Measurements from ENCODE around the gene CTDSP1. TPM values are rescaled to one million over a fixed set of nuclear protein-coding genes. Genes with fewer than 3 reads are reported as not detected.

CTDSP1 gene
- total and polyA plus RNA-seq, 9 donors, result 64.9 to 115 (median 93.3) TPM

- peaks cover 1% of the 10 kb centered on the region for H3K27me3 ChIP-seq (ENCODE audit: control insufficient read depth, insufficient read depth, low read length)
- 79% methylated on average over 3 of the region's 9 CpGs for WGBS (ENCODE audit: insufficient coverage)
- no peak overlapping the region for H3K4me3 ChIP-seq (ENCODE audit: low read length)
- DNase-seq, result no peak
- H3K4me1 ChIP-seq (ENCODE audit: control insufficient read depth, insufficient read depth, low read length), result no peaks in the 10 kb centered on the region
- H3K36me3 ChIP-seq (ENCODE audit: control insufficient read depth, insufficient read depth, low read length), result no peaks in the 10 kb centered on the region
- H3K27ac ChIP-seq (ENCODE audit: low read length), result no peak overlapping the region
- no peaks in the 10 kb centered on the region for H3K9me3 ChIP-seq (replicated peaks; ENCODE audit: control insufficient read depth, low read depth, low read length)
Measured at GRCh38 chr2:218422403-218423086, 22.9 kb downstream of the CTDSP1 start.

- Histone ChIP-seq H3K4me1 (ENCODE audit: control insufficient read depth, insufficient read depth, low read length) (no peaks in the 10 kb centered on the region), H3K9me3 (replicated peaks; ENCODE audit: control insufficient read depth, low read depth, low read length) (no peaks in the 10 kb centered on the region), H3K27ac (ENCODE audit: low read length) (no peak overlapping the region), H3K27me3 (ENCODE audit: control insufficient read depth, insufficient read depth, low read length) (no peaks in the 10 kb centered on the region), H3K36me3 (ENCODE audit: control insufficient read depth, insufficient read depth, low read length) (no peaks in the 10 kb centered on the region), H3K4me3 (ENCODE audit: low read length) (no peak overlapping the region)
- WGBS (ENCODE audit: insufficient coverage), result 76% methylated on average over 5 of the region's 9 CpGs
- DNase-seq, result no peak
Measured at GRCh38 chr2:218423584-218423983, 23.9 kb downstream of the CTDSP1 start.

- no peak for DNase-seq
- Histone ChIP-seq H3K36me3 (ENCODE audit: control insufficient read depth, insufficient read depth, low read length) (no peaks in the 10 kb centered on the region), H3K27ac (ENCODE audit: low read length) (no peak overlapping the region), H3K4me1 (ENCODE audit: control insufficient read depth, insufficient read depth, low read length) (no peaks in the 10 kb centered on the region), H3K9me3 (replicated peaks; ENCODE audit: control insufficient read depth, low read depth, low read length) (no peaks in the 10 kb centered on the region), H3K4me3 (ENCODE audit: low read length) (no peak overlapping the region), H3K27me3 (ENCODE audit: control insufficient read depth, insufficient read depth, low read length) (no peaks in the 10 kb centered on the region)
- 79% methylated on average over 7 of the region's 10 CpGs for WGBS (ENCODE audit: insufficient coverage)
Measured at GRCh38 chr2:218425531-218425930, 25.9 kb downstream of the CTDSP1 start.

GRCh38 chr2:218427741-218428140 is 28.1 kb downstream of the CTDSP1 start:
- no peak overlapping the region for H3K27ac ChIP-seq (ENCODE audit: low read length)
- H3K27me3 ChIP-seq (ENCODE audit: control insufficient read depth, insufficient read depth, low read length), result peaks cover under 1% of the 10 kb centered on the region
- 50% methylated on average over 6 of the region's 11 CpGs for WGBS (ENCODE audit: insufficient coverage)
- no peaks in the 10 kb centered on the region for H3K4me1 ChIP-seq (ENCODE audit: control insufficient read depth, insufficient read depth, low read length)
- H3K4me3 ChIP-seq (ENCODE audit: low read length), result no peak overlapping the region
- no peaks in the 10 kb centered on the region for H3K9me3 ChIP-seq (replicated peaks; ENCODE audit: control insufficient read depth, low read depth, low read length)
- no peaks in the 10 kb centered on the region for H3K36me3 ChIP-seq (ENCODE audit: control insufficient read depth, insufficient read depth, low read length)
- DNase-seq, result no peak

GRCh38 chr2:218428846-218429558 is 29.3 kb downstream of the CTDSP1 start:
- Histone ChIP-seq H3K4me1 (ENCODE audit: control insufficient read depth, insufficient read depth, low read length) (no peaks in the 10 kb centered on the region), H3K9me3 (replicated peaks; ENCODE audit: control insufficient read depth, low read depth, low read length) (no peaks in the 10 kb centered on the region), H3K4me3 (ENCODE audit: low read length) (no peak overlapping the region), H3K36me3 (ENCODE audit: control insufficient read depth, insufficient read depth, low read length) (no peaks in the 10 kb centered on the region), H3K27ac (ENCODE audit: low read length) (no peak overlapping the region), H3K27me3 (ENCODE audit: control insufficient read depth, insufficient read depth, low read length) (peaks cover 2% of the 10 kb centered on the region)
- no peak for DNase-seq
- WGBS (ENCODE audit: insufficient coverage), result 90% methylated on average over 21 of the region's 24 CpGs

- no peak overlapping the region for H3K27ac ChIP-seq (ENCODE audit: low read length)
- no peaks in the 10 kb centered on the region for H3K9me3 ChIP-seq (replicated peaks; ENCODE audit: control insufficient read depth, low read depth, low read length)
- H3K27me3 ChIP-seq (ENCODE audit: control insufficient read depth, insufficient read depth, low read length), result peaks cover 2% of the 10 kb centered on the region
- no peaks in the 10 kb centered on the region for H3K36me3 ChIP-seq (ENCODE audit: control insufficient read depth, insufficient read depth, low read length)
- DNase-seq, result no peak
- 58% methylated on average over 8 of the region's 9 CpGs for WGBS (ENCODE audit: insufficient coverage)
- H3K4me3 ChIP-seq (ENCODE audit: low read length), result no peak overlapping the region
- H3K4me1 ChIP-seq (ENCODE audit: control insufficient read depth, insufficient read depth, low read length), result no peaks in the 10 kb centered on the region
Measured at GRCh38 chr2:218429911-218430692, 30.4 kb downstream of the CTDSP1 start.

- WGBS (ENCODE audit: insufficient coverage), result 88% methylated on average over 7 of the region's 11 CpGs
- DNase-seq, result no peak
- Histone ChIP-seq H3K4me1 (ENCODE audit: control insufficient read depth, insufficient read depth, low read length) (no peaks in the 10 kb centered on the region), H3K27me3 (ENCODE audit: control insufficient read depth, insufficient read depth, low read length) (peaks cover 2% of the 10 kb centered on the region), H3K27ac (ENCODE audit: low read length) (no peak overlapping the region), H3K9me3 (replicated peaks; ENCODE audit: control insufficient read depth, low read depth, low read length) (no peaks in the 10 kb centered on the region), H3K36me3 (ENCODE audit: control insufficient read depth, insufficient read depth, low read length) (no peaks in the 10 kb centered on the region), H3K4me3 (ENCODE audit: low read length) (no peak overlapping the region)
Measured at GRCh38 chr2:218430721-218431120, 31.1 kb downstream of the CTDSP1 start.

- DNase-seq, result no peak
- Histone ChIP-seq H3K27me3 (ENCODE audit: control insufficient read depth, insufficient read depth, low read length) (peaks cover 2% of the 10 kb centered on the region), H3K36me3 (ENCODE audit: control insufficient read depth, insufficient read depth, low read length) (no peaks in the 10 kb centered on the region), H3K4me3 (ENCODE audit: low read length) (no peak overlapping the region), H3K27ac (ENCODE audit: low read length) (no peak overlapping the region), H3K9me3 (replicated peaks; ENCODE audit: control insufficient read depth, low read depth, low read length) (no peaks in the 10 kb centered on the region), H3K4me1 (ENCODE audit: control insufficient read depth, insufficient read depth, low read length) (no peaks in the 10 kb centered on the region)
- WGBS (ENCODE audit: insufficient coverage), result 77% methylated on average over 9 of the region's 10 CpGs
Measured at GRCh38 chr2:218431878-218432277, 32.2 kb downstream of the CTDSP1 start.

GRCh38 chr2:218432676-218433365 is 33.2 kb downstream of the CTDSP1 start:
- no peak overlapping the region for H3K27ac ChIP-seq (ENCODE audit: low read length)
- H3K36me3 ChIP-seq (ENCODE audit: control insufficient read depth, insufficient read depth, low read length), result no peaks in the 10 kb centered on the region
- no peak overlapping the region for H3K4me3 ChIP-seq (ENCODE audit: low read length)
- H3K4me1 ChIP-seq (ENCODE audit: control insufficient read depth, insufficient read depth, low read length), result no peaks in the 10 kb centered on the region
- H3K27me3 ChIP-seq (ENCODE audit: control insufficient read depth, insufficient read depth, low read length), result peaks cover 2% of the 10 kb centered on the region
- WGBS (ENCODE audit: insufficient coverage), result 77% methylated on average over 3 of the region's 8 CpGs
- no peaks in the 10 kb centered on the region for H3K9me3 ChIP-seq (replicated peaks; ENCODE audit: control insufficient read depth, low read depth, low read length)
- no peak for DNase-seq

- no peak for DNase-seq
- WGBS (ENCODE audit: insufficient coverage), result 83% methylated on average over 6 of the region's 9 CpGs
- Histone ChIP-seq H3K36me3 (ENCODE audit: control insufficient read depth, insufficient read depth, low read length) (no peaks in the 10 kb centered on the region), H3K4me3 (ENCODE audit: low read length) (no peak overlapping the region), H3K27me3 (ENCODE audit: control insufficient read depth, insufficient read depth, low read length) (peaks cover 2% of the 10 kb centered on the region), H3K9me3 (replicated peaks; ENCODE audit: control insufficient read depth, low read depth, low read length) (no peaks in the 10 kb centered on the region), H3K4me1 (ENCODE audit: control insufficient read depth, insufficient read depth, low read length) (peaks cover 8% of the 10 kb centered on the region), H3K27ac (ENCODE audit: low read length) (no peak overlapping the region)
Measured at GRCh38 chr2:218434456-218434855, 34.8 kb downstream of the CTDSP1 start.
